Effector memory CD8-positive, alpha-beta T cell (primary cell): Measurements from ENCODE around the gene TTC4.
A peak's percentile ranks its signal among the peaks of the same experiment; 100 is the strongest.

Source experiments
- ATAC-seq: fragments of 150-1000 bp; cut with Tn5 transposase; replicated peaks from 2 replicates; pipeline ENCODE4 v1.10.0; 2021; ENCODE audit warnings: mild to moderate bottlenecking, moderate library complexity
- DNase-seq, 3 experiments: peaks; one replicate each; pipeline ENCODE4 v3.0.0; 2021
- H3K27ac Mint-ChIP-seq, 2 donors: one replicate each; pipeline ENCODE4 v1.8.0; 2022; ENCODE audit warnings: mild to moderate bottlenecking in 2 of 2, mixed read lengths in 2 of 2, moderate library complexity in 2 of 2
- H3K27me3 Mint-ChIP-seq, 2 donors: one replicate each; pipeline ENCODE4 v1.8.0; 2022; ENCODE audit warnings: mixed read lengths in 2 of 2
- H3K36me3 Mint-ChIP-seq: one replicate; pipeline ENCODE4 v1.8.0; 2022; ENCODE audit warnings: mild to moderate bottlenecking, moderate library complexity, mixed read lengths; ENCODE audit not compliant: insufficient read depth
- H3K4me1 Mint-ChIP-seq, 2 donors: one replicate each; pipeline ENCODE4 v1.8.0; 2022; ENCODE audit warnings: low read depth in 2 of 2, mixed read lengths in 2 of 2
- H3K4me3 Mint-ChIP-seq, 2 donors: one replicate each; pipeline ENCODE4 v1.8.0; 2022; ENCODE audit warnings: mild to moderate bottlenecking in 2 of 2, mixed read lengths in 2 of 2, moderate library complexity in 2 of 2
- H3K9me3 Mint-ChIP-seq, 2 donors: one replicate each; pipeline ENCODE4 v1.8.0; 2022; ENCODE audit warnings: mixed read lengths in 2 of 2

TTC4 gene

DNA sequence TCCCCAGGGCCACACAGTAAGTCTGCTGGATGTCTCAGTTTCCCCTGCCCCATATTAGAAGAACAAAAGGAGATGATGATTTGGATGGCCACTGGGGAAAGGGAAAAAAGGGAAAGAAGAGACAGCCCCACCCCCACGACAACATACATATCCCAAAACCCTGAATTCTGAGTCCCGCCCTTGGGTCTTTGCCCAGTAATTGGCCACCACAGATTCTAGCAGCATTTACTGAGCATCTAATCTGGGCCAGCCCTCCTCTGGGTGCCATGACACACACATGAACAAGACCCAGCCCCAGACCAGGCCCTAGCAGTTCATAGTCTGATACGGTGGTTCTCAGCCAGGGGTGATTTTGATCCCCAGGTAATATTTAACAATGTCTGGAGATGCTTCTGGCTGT is 5.2 kb upstream of the TTC4 start:
- Mint-ChIP-seq H3K4me1 (peaks cover 4% of the 10 kb centered on the region in 2 donors), H3K9me3 (no peaks in the 10 kb centered on the region), H3K27ac (peak overlapping the region in 1 of 2 donors; percentile 39), H3K27me3 (peaks cover 17 to 40% of the 10 kb centered on the region in 2 donors), H3K4me3 (no peak overlapping the region), H3K36me3 (no peaks in the 10 kb centered on the region)
- ATAC-seq: no peak
- DNase-seq: no peak

DNA sequence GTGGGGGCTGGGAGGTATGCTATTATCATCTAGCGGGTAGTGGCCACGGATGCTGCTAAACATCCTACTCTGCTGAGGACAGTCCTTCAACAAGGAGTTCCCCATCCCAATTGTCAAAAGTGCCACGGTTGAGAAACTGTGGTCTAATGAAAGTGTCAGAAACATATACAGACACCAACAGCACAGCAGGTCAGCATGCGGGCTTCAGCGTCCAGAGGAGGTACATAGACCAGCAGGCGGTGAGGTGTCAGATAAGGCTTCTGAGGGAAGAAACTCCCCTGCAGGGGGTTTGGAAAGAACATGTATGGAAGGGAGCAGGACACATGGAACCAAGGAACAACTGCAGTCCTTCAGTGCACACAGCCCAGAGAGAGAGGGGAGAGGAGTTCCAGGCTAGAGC is 4.8 kb upstream of the TTC4 start:
- Mint-ChIP-seq H3K4me3 (no peak overlapping the region), H3K4me1 (peaks cover 5% of the 10 kb centered on the region in 2 donors), H3K27ac (no peak overlapping the region)

DNA sequence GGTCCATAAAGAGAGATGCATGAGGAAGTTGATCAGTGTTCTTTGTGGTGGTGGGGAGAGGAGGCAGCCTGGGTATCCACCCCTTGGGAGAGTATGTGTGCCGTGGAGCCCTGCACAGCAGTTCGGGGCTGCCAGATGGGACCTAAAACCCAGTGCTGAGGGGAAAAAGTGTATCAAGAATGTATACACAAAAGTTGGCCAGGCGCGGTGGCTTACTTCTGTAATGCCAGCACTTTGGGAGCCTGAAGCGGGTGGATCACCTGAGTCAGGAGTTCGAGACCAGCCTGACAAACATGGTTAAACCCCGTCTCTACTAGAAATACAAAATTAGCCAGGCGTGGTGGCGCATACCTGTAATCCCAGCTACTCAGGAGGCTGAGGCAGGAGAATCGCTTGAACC is 4.1 kb upstream of the TTC4 start:
- no peak overlapping the region for H3K27ac Mint-ChIP-seq
- peaks cover 11 to 12% of the 10 kb centered on the region in 2 donors for H3K4me1 Mint-ChIP-seq
- peaks cover 17 to 31% of the 10 kb centered on the region in 2 donors for H3K27me3 Mint-ChIP-seq
- no peak for ATAC-seq
- DNase-seq: no peak
- H3K36me3 Mint-ChIP-seq: no peaks in the 10 kb centered on the region
- H3K9me3 Mint-ChIP-seq: no peaks in the 10 kb centered on the region
- no peak overlapping the region for H3K4me3 Mint-ChIP-seq

More for the DNA sequence above, 4.8 kb upstream of the TTC4 start:
- Mint-ChIP-seq H3K36me3 (no peaks in the 10 kb centered on the region), H3K27me3 (peaks cover 17 to 36% of the 10 kb centered on the region in 2 donors), H3K9me3 (no peaks in the 10 kb centered on the region)
- ATAC-seq (no peak), DNase-seq (no peak)

DNA sequence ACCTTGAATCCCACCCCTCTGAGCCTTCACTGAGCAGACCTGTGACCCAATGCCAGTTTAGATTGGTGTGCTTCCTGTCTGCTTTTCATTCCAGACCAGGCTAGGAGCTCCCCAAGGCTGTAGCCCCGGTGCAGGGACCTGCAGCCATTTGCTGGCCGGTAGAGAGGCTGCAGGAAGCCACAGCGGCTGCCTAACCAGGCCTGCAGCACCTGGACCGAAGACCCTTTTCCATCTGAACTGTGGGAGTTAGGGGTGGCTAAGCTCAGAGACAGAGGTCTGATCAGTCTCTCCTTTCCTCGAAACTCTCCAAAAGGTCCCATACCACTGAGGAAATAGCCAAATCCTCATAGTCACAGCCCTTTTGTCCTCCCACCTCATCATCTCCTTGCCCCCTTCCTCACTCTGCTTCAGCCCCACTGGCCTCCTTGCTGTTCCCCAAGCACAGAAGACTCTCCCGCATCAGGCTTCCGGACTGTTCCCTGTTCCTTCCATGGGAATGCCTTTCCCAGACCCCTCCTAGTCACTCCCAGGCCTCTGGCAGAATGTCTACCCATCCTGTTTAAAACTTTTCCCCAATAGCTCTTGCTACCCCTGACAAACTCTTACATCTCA is 674 bp upstream of the TTC4 start:
- Mint-ChIP-seq H3K27ac (peak overlapping the region; percentile 22 to 38), H3K27me3 (peaks cover 0 to 7% of the 10 kb centered on the region in 2 donors), H3K9me3 (no peaks in the 10 kb centered on the region), H3K36me3 (peaks cover 12% of the 10 kb centered on the region), H3K4me3 (peak overlapping the region; percentile 88 to 91), H3K4me1 (peaks cover 22 to 32% of the 10 kb centered on the region in 2 donors)
- ATAC-seq (no peak), DNase-seq (no peak)

DNA sequence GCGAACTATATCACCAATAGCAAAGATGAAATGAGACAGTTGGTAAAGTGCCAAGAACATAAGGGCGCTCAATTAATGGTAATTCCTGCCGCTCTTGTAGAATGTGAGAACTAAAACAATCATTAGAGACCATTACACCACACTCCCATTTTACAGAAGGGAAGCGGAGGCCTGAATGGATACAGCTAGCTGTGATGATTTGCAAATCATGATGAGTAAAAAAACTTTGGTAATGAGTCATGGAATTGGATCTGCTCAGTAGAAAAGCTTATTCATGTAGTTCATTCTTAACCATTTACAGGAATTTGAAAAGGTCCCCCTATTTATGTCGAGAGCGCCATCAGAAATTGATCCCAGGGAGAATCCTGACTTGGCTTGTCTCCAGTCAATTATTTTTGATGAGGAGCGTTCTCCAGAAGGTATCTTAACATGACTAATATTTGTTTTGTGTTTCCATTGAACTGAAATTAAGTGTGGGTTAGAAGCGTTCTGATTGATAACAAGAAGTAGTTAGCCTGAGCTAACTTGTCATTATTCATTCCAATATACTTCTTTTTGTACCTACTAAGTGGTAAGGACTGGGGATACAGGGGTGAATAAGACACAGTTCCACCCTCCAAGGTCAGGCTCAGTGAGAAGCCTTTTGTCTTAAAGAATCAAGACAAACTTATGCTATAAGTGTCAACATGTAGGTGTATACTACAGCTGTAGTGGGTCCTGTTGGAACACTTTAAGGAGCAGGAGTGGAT is 812 bp downstream of the TTC4 start:
- H3K27me3 Mint-ChIP-seq: no peaks in the 10 kb centered on the region
- peak overlapping the region; percentile 22 to 38 for H3K27ac Mint-ChIP-seq
- no peak for ATAC-seq
- H3K36me3 Mint-ChIP-seq: peaks cover 19% of the 10 kb centered on the region
- DNase-seq: no peak
- peaks cover 22 to 32% of the 10 kb centered on the region in 2 donors for H3K4me1 Mint-ChIP-seq
- H3K9me3 Mint-ChIP-seq: no peaks in the 10 kb centered on the region
- H3K4me3 Mint-ChIP-seq: peak overlapping the region; percentile 88 to 91

DNA sequence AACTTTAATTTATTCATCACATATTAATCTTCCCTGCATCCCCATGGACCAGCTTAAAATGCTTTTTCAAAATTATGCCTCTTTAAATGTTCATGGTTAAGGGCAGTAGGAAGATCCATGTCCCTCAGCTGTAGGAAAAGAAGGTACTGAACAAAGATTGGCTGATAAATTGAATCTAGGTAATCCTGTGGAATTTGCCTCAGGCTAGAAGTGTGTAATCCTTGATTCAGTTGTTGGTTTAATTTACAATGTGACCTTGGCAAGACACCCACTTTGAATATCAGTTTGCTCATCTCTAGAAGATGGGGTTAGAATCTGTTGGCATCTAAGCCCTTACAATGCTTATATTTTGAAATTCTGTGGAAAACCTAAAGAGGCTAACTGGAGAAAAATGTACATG is 6.1 kb downstream of the TTC4 start:
- ATAC-seq (no peak), DNase-seq (no peak)
- Mint-ChIP-seq H3K36me3 (peaks cover 46% of the 10 kb centered on the region), H3K4me1 (peaks cover 9 to 25% of the 10 kb centered on the region in 2 donors), H3K4me3 (no peak overlapping the region), H3K27me3 (no peaks in the 10 kb centered on the region), H3K27ac (no peak overlapping the region), H3K9me3 (no peaks in the 10 kb centered on the region)

GRCh38 chr1:54723985-54724384 is 8.3 kb downstream of the TTC4 start:
- Mint-ChIP-seq H3K4me3 (no peak overlapping the region), H3K36me3 (peaks cover 46% of the 10 kb centered on the region), H3K4me1 (peaks cover 3 to 10% of the 10 kb centered on the region in 2 donors), H3K27ac (no peak overlapping the region), H3K9me3 (no peaks in the 10 kb centered on the region), H3K27me3 (no peaks in the 10 kb centered on the region)
- ATAC-seq: no peak
- DNase-seq: no peak

- peak overlapping the region in 1 of 2 donors; percentile 57 for H3K27ac Mint-ChIP-seq
- DNase-seq (no peak), ATAC-seq (no peak)
- no peak overlapping the region for H3K4me3 Mint-ChIP-seq
- H3K27me3 Mint-ChIP-seq: no peaks in the 10 kb centered on the region
- peaks cover 0 to 5% of the 10 kb centered on the region in 2 donors for H3K4me1 Mint-ChIP-seq
- no peaks in the 10 kb centered on the region for H3K9me3 Mint-ChIP-seq
- peaks cover 51% of the 10 kb centered on the region for H3K36me3 Mint-ChIP-seq
Observed at GRCh38 chr1:54724771-54725170, 9.1 kb downstream of the TTC4 start.

- DNase-seq (no peak), ATAC-seq (no peak)
- H3K36me3 Mint-ChIP-seq: peaks cover 63% of the 10 kb centered on the region
- H3K9me3 Mint-ChIP-seq: no peaks in the 10 kb centered on the region
- no peaks in the 10 kb centered on the region for H3K27me3 Mint-ChIP-seq
- no peak overlapping the region for H3K4me3 Mint-ChIP-seq
- H3K4me1 Mint-ChIP-seq: peaks cover 0 to 5% of the 10 kb centered on the region in 2 donors
- H3K27ac Mint-ChIP-seq: no peak overlapping the region
Observed at GRCh38 chr1:54728027-54728426, 12.4 kb downstream of the TTC4 start.

DNA sequence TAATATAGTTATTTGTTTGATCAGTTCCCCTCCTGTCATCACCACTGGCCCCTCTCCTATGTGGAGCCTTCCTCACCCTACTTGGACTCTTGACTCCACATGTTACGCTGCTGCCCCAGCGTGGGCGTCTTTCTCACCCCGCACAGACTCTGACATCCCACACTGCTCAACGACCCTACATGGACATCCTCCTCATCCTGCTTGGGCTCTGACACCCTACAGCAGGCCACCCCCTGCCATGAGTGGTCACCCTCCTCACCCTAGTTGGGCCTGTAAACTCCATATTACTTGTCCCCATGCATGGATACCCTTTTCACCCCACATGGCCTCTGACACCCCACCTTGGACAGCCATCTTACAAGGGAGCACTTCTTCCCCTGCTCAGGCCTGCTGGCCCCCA is 21.0 kb downstream of the TTC4 start:
- Mint-ChIP-seq H3K9me3 (no peaks in the 10 kb centered on the region), H3K36me3 (peaks cover 63% of the 10 kb centered on the region), H3K27me3 (no peaks in the 10 kb centered on the region), H3K27ac (peak overlapping the region; percentile 39 to 55), H3K4me3 (no peak overlapping the region), H3K4me1 (peaks cover 4 to 6% of the 10 kb centered on the region in 2 donors)
- DNase-seq (no peak), ATAC-seq (no peak)

DNA sequence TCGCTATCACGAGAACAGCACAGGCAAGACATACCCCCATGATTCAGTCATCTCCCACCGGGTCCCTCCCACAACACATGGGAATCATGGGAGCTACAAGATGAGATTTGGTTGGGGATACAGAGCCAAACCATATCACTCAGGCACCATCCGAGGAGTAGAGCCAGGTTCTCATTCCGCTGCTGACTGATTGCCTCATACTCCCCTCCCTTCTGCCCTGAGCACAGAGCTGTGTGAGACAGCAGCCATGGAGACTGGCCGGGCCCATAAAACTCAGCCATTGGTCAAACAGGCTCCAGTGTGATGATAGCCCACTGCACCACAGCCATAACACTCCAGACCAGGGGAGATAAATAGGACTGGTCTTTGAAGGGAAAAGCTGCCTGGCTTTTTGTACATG is 22.6 kb downstream of the TTC4 start:
- Mint-ChIP-seq H3K36me3 (peaks cover 59% of the 10 kb centered on the region), H3K4me1 (peaks cover 4 to 6% of the 10 kb centered on the region in 2 donors), H3K9me3 (no peaks in the 10 kb centered on the region), H3K4me3 (no peak overlapping the region), H3K27me3 (no peaks in the 10 kb centered on the region), H3K27ac (no peak overlapping the region)
- ATAC-seq: no peak
- DNase-seq: no peak

DNA sequence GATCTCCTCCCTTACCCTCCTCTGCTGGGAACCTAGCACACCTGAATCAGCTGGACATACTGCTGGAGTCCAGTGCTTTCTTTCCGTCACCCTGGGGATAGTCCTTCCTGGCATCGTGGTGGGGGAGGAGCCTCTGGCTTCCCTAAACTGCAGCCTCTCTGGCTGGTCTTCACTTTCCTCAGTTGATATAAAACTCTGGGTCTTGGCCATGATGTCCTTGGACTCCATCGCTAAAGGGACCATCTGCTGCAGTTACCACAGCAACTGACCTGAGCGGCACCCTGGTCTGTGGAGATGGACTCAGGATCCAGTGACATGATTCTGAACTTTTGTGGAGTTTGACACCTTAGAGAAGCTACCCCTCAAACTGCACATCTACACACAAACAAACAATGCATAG is 25.9 kb downstream of the TTC4 start:
- H3K27ac Mint-ChIP-seq: peak overlapping the region in 1 of 2 donors; percentile 55
- no peaks in the 10 kb centered on the region for H3K9me3 Mint-ChIP-seq
- peaks cover 4 to 6% of the 10 kb centered on the region in 2 donors for H3K4me1 Mint-ChIP-seq
- H3K36me3 Mint-ChIP-seq: peaks cover 31% of the 10 kb centered on the region
- ATAC-seq: no peak
- H3K4me3 Mint-ChIP-seq: no peak overlapping the region
- no peak for DNase-seq
- no peaks in the 10 kb centered on the region for H3K27me3 Mint-ChIP-seq

- no peak overlapping the region for H3K27ac Mint-ChIP-seq
- no peaks in the 10 kb centered on the region for H3K27me3 Mint-ChIP-seq
- ATAC-seq: no peak
- H3K9me3 Mint-ChIP-seq: no peaks in the 10 kb centered on the region
- no peaks in the 10 kb centered on the region for H3K4me1 Mint-ChIP-seq
- DNase-seq: no peak
- H3K4me3 Mint-ChIP-seq: no peak overlapping the region
- H3K36me3 Mint-ChIP-seq: peaks cover 31% of the 10 kb centered on the region
Observed at GRCh38 chr1:54742282-54742681, 26.6 kb downstream of the TTC4 start.
